IgD-negative memory B cell (primary cell): ENCODE measurements around the gene PHF13. TPM values are rescaled to one million over a fixed set of nuclear protein-coding genes. Genes with fewer than 3 reads are reported as not detected.
"Not testable (repeated sequence)": the region's sequence is repeated elsewhere in the genome, so short reads cannot be mapped to it uniquely, and the experiment has no call there.

Experiments
- H3K27ac Mint-ChIP-seq, 3 donors: one replicate each; pipeline ENCODE4 v1.8.0; 2020 to 2022; ENCODE audit warnings: mild to moderate bottlenecking in 3 of 3, mixed read lengths in 3 of 3, moderate library complexity in 1 of 3
- H3K27me3 Mint-ChIP-seq: one replicate; pipeline ENCODE4 v1.8.0; 2021; ENCODE audit warnings: mixed read lengths
- H3K36me3 Mint-ChIP-seq: one replicate; pipeline ENCODE4 v1.8.0; 2020; ENCODE audit warnings: mild to moderate bottlenecking, mixed read lengths
- H3K4me1 Mint-ChIP-seq, 3 donors: one replicate each; pipeline ENCODE4 v1.8.0; 2020 to 2022; ENCODE audit warnings: mixed read lengths in 3 of 3, mild to moderate bottlenecking in 1 of 3
- H3K4me3 Mint-ChIP-seq, 4 donors: one replicate each; pipeline ENCODE4 v1.8.0; 2020 to 2022; ENCODE audit warnings: mild to moderate bottlenecking in 4 of 4, mixed read lengths in 4 of 4, moderate library complexity in 3 of 4
- H3K9me3 Mint-ChIP-seq, 3 donors: one replicate each; pipeline ENCODE4 v1.8.0; 2020 to 2021; ENCODE audit warnings: mixed read lengths in 3 of 3, mild to moderate bottlenecking in 1 of 3
- polyA plus RNA-seq: library from polyadenylated mRNA; unstranded; fragments of 300-500 nt; fragmentation: Illumina TruSeq; gene quantifications from one replicate; pipeline ENCODE4 v1.2.3, GENCODE V29; 2021

The PHF13 gene
- polyA plus RNA-seq, 1 donor from 2014 or later: 5.3 TPM

DNA sequence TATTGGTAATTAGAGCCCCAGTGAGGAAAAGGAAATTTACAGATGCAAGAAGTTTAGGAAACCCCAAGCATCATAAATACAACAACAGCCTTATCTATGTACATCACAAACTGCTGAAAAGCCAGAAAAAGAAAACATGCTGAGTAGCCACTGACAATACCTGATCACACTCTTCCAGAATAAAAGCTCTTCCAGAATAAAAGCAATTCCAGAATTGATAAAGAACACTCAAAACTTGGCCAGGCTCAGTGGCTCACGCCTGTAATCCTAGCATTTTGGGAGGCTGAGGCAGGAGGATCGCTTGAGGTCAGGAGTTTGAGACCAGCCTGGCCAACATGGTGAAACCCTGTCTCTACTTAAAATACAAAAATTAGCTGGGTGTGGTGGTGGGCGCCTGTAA is 27.3 kb downstream of the PHF13 start:
- not testable (repeated sequence) for H3K9me3 Mint-ChIP-seq, H3K4me1 Mint-ChIP-seq, H3K36me3 Mint-ChIP-seq, H3K4me3 Mint-ChIP-seq, H3K27ac Mint-ChIP-seq, H3K27me3 Mint-ChIP-seq

DNA sequence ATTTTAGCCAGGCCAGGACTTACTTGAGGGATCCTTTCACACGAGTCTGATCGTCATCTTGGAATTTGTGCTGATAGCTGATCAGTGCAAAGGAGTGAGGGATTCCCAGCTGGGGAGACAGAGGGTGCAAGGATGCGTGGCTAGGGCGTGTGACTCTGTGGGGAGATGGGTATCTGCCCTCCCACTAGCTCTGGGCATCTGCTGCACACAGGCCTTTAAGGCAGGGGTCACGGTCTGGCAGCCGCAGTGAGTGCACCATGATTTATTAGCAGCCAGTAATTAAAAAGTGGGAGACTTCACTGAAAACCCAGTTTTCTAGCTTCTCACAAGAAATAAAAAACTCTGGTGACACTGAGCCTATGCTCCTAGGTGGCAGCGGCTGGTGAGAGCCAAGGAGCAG is 31.5 kb downstream of the PHF13 start:
- Mint-ChIP-seq H3K27ac (no peak overlapping the region), H3K9me3 (no peaks in the 10 kb centered on the region), H3K36me3 (peaks cover 3% of the 10 kb centered on the region), H3K27me3 (no peaks in the 10 kb centered on the region), H3K4me1 (peaks cover 3 to 4% (median 4%) of the 10 kb centered on the region in 3 donors), H3K4me3 (no peak overlapping the region)

DNA sequence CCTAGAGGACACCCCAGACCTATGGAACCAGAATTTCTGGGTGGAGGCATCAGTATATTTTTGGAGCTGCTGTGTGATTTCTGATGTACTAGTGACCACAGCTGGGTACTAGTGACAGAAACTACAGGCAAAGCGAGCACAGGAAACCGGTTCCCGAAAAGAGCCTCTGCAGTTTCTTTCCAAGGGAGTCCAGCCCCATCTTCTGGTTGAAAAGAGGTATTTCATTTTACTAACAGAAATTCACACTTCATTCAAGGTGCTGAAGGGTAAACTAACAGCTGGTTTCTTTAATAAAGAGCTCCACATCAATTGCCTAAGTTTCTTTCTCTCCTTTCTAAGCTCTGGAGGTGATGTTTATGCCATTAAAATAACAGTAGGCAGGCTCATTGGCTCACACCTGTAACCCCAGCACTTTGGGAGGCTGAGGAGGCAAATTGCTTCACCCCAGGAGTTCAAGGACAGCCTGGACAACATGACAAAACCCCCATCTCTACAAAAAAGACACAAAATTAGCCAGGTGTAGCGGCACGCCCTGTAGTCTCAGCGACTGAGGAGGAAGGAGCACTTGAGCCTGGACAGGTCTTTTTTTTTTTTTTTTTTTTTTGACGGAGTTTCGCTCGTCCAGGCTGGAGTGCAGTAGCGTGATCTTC is 33.1 kb downstream of the PHF13 start:
- no peak overlapping the region for H3K27ac Mint-ChIP-seq
- peaks cover 3 to 4% (median 4%) of the 10 kb centered on the region in 3 donors for H3K4me1 Mint-ChIP-seq
- H3K36me3 Mint-ChIP-seq: peaks cover 3% of the 10 kb centered on the region
- no peaks in the 10 kb centered on the region for H3K27me3 Mint-ChIP-seq
- no peaks in the 10 kb centered on the region for H3K9me3 Mint-ChIP-seq
- H3K4me3 Mint-ChIP-seq: no peak overlapping the region

DNA sequence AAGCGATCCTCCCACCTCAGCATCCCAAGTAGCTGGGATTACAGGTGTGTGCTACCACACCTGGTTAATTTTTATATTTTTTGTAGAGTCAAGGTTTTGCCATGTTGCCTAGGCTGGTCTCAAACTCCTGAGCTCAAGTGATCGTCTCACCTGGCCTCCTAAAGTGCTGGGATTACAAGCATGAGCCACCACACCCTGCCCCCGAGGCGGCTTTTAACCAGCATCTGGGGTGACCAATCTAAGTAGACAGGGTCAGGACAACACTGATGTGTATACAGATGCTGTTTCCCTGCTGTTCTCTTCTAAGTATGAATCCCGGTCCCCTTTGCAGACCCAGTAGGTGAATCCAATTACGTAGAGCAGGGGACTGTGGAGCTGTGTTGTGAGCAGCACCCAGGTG is 35.0 kb downstream of the PHF13 start:
- Mint-ChIP-seq H3K27me3 (no peaks in the 10 kb centered on the region), H3K36me3 (peaks cover 3% of the 10 kb centered on the region), H3K4me1 (peaks cover 3 to 4% (median 3%) of the 10 kb centered on the region in 3 donors), H3K9me3 (no peaks in the 10 kb centered on the region), H3K27ac (no peak overlapping the region), H3K4me3 (no peak overlapping the region)

DNA sequence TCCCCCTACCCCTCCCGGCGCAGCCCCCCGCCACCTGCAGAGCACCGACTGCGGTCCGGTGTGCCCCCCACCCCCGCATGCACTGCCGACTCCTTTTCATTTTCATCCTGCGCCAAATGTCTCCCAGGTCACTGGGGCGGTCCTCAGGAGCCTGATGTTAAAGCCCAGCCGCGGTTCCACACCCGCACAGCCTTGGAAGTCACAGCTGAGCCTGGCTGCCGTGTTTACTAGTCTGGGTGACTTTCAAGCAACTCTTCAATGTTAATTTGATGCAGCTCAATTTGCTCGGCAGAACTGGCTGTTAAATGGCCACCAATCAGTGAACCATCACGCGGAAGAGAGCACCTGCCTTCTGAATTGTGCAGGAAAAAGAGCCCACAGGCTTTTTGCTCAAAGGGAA is 38.4 kb downstream of the PHF13 start:
- Mint-ChIP-seq H3K4me1 (no peaks in the 10 kb centered on the region), H3K36me3 (peaks cover 5% of the 10 kb centered on the region), H3K27me3 (no peaks in the 10 kb centered on the region), H3K27ac (no peak overlapping the region), H3K9me3 (no peaks in the 10 kb centered on the region), H3K4me3 (no peak overlapping the region)

DNA sequence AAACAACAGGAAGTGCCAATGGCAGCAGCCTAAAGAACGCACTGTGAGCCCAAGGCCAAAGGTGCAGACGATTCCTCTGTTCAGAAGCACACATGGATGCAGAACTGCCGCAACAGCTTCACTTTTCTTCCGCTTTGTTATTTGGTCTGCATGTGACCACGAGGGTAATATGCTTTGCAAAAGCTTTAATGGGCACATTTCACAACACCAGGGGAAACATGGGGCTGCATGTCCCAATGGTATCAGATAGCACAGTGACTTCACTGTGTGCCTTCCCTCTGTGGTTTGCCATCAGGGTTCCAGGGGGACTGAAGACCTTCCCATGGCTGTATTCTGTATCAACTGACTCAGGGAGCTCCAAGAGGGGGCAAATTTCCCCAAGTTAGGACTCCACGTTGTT is 39.5 kb downstream of the PHF13 start:
- Mint-ChIP-seq H3K36me3 (peaks cover 5% of the 10 kb centered on the region), H3K4me1 (no peaks in the 10 kb centered on the region), H3K27me3 (no peaks in the 10 kb centered on the region), H3K9me3 (no peaks in the 10 kb centered on the region), H3K27ac (no peak overlapping the region), H3K4me3 (no peak overlapping the region)

DNA sequence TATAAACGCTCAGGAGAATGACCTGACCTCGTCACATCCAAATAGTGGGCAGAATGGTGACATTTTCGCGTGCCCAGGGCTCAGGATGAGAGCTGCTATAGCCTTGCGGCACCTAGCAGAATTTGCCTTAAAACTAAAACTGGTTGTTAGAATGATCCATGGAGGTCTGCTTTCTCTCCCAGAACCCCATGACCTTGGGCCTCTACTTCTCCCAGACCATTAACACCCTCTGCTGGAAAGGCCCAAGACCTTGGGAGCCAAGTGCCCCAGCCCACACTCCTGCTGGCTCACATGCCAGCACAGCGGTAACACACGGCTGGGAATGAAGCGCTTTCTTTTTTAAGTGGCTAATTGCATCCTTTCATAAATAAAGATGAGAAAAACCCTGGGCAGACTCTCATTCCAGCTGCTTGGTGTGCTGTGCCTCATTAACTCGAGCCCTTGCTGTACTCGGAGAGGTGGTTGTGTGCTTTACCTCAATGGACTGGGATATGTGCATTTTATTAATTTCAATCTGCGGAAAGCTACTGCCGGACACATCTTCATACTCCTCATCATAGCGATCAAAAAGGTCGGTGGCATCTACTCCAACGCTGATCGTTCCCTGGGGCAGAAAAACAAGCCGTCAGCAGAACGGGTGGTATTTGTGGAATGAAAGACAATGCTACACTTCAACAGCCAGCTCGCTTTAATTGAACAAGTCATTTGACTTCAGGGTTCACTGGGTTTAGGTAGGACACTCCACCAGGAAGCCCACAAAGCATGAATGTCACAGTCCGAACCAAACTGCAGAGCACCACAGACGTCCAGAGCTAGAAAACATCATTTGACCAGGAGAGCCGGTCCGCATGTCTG is 40.1 kb downstream of the PHF13 start:
- no peaks in the 10 kb centered on the region for H3K4me1 Mint-ChIP-seq
- H3K9me3 Mint-ChIP-seq: no peaks in the 10 kb centered on the region
- peaks cover 6% of the 10 kb centered on the region for H3K36me3 Mint-ChIP-seq
- H3K27me3 Mint-ChIP-seq: no peaks in the 10 kb centered on the region
- peak overlapping the region in 1 of 4 donors; percentile 60 for H3K4me3 Mint-ChIP-seq
- no peak overlapping the region for H3K27ac Mint-ChIP-seq

DNA sequence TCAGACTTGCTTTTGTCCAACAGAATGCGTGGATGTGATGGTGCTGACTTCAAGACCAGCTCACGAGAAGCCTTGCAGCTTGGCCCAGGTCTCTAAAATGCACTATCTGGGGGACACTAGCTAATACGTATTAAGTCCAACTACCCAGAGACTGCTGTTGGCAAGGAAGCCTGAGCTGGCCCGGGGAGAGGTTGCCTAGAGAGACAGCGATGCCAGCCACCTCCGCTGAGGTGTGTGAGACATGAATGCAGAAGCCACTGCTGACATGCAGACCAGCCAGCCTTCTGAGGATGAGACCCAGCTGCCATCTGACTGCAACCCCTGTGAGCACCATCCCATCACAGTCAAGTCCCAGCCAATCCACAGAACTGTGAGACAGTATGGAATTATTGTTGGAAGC is 43.6 kb downstream of the PHF13 start:
- Mint-ChIP-seq H3K36me3 (peaks cover 6% of the 10 kb centered on the region), H3K27ac (no peak overlapping the region), H3K4me3 (no peak overlapping the region), H3K4me1 (peaks cover 0 to 4% (median 0%) of the 10 kb centered on the region in 3 donors), H3K9me3 (no peaks in the 10 kb centered on the region), H3K27me3 (no peaks in the 10 kb centered on the region)

DNA sequence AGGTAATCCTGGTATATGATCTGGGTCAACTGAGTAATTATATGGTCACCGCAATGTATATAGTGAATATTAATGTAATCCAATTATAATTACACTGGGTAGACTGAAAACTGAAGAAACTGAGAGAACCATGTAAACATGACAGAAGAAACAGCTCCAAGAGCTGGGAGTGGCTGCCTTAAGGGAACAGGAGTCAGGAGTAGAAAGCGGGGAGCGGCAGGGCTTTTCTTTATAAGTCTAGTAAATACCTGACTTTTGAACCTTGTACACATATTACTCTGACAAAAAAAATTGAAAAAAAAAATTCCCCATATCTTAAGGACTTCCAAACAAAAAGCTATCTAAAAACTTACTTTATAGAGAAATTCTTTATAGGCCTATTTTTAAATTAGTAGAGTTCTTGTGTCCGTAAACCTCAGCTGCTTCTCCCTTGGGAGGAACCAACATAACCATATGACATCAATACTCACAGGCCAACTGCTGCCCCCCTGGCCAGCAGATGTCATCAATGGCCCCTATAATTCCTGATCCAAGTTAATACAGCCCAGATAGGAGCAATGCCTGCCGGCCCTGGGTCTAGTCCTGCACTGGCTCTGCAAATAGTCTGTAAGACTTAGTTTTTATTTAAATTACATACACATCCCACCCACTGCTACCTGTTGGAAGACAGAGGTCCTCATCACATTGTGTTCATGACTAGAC is 45.0 kb downstream of the PHF13 start:
- Mint-ChIP-seq H3K9me3 (no peaks in the 10 kb centered on the region), H3K4me1 (peaks cover 0 to 4% (median 0%) of the 10 kb centered on the region in 3 donors), H3K4me3 (no peak overlapping the region), H3K27ac (peak overlapping the region in 1 of 3 donors; percentile 43), H3K27me3 (no peaks in the 10 kb centered on the region), H3K36me3 (peaks cover 4% of the 10 kb centered on the region)

DNA sequence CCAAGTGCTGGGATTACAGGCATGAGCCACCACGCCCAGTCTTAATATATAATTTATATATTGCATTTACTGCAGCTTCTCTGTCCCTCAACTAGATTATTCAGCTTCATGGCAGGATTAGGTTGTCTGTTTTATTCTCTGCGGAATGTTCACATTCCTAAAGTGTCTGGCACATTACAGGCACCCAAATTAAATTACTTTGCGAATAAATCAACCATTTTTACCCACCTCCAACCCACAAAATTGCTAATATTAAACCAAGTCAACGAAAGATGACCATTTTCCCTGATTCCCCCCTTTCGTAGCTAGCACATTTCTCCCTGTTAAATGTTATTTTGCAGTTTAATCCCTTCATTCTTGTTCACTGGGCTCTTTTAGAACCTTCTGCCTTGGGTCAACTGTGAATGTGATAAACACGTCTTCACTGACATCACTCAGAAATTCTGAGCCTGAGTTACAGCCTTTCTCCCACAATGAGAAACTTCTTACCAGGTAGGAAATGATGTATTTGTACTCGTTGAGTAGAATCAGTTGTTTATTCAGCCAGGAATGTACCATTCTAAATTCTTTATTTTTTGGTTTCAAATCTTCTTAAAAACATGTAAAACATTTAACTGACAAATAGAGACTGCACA is 47.0 kb downstream of the PHF13 start:
- peaks cover 4% of the 10 kb centered on the region for H3K36me3 Mint-ChIP-seq
- no peak overlapping the region for H3K27ac Mint-ChIP-seq
- H3K4me1 Mint-ChIP-seq: peaks cover 0 to 4% (median 0%) of the 10 kb centered on the region in 3 donors
- no peaks in the 10 kb centered on the region for H3K27me3 Mint-ChIP-seq
- H3K4me3 Mint-ChIP-seq: no peak overlapping the region
- H3K9me3 Mint-ChIP-seq: no peaks in the 10 kb centered on the region

DNA sequence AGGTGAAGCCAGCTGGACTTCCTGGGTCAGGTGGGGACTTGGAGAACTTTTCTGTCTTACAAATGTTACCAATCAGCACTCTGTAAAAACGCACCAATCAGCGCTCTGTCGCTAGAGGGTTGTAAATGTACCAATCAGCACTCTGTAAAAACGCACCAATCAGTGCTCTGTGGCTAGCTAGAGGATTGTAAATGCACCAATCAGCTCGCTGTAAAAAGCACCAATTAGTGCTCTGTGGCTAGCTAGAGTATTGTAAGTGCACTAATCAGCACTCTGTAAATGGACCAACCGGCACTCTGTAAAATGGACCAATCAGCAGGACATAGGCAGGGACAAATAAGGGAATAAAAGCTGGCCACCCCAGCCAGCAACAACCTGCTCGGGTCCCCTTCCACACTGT is 48.9 kb downstream of the PHF13 start:
- H3K9me3 Mint-ChIP-seq, H3K4me1 Mint-ChIP-seq, H3K36me3 Mint-ChIP-seq, H3K27me3 Mint-ChIP-seq, H3K4me3 Mint-ChIP-seq: not testable (repeated sequence)
- peak overlapping the region in 1 of 3 donors; percentile 46 for H3K27ac Mint-ChIP-seq

DNA sequence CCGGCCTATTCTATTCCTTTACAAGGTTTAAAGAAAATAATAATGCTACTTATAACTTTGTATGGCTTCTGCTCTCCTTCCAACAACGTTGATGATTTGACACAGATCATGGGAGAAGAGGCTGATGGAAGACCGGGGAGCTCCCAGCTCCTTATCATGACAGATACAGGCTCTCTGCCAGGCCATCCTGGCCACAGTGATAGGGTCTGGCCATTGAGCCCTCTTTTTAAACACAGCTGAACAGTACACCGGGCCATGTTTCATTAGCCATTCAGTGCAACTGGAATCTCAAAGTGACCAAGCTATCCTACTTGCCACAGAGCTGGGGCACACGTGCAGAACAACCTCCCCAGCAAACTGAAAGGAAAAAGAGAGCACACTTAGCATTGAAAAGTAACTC is 53.2 kb downstream of the PHF13 start:
- peaks cover 4% of the 10 kb centered on the region for H3K36me3 Mint-ChIP-seq

DNA sequence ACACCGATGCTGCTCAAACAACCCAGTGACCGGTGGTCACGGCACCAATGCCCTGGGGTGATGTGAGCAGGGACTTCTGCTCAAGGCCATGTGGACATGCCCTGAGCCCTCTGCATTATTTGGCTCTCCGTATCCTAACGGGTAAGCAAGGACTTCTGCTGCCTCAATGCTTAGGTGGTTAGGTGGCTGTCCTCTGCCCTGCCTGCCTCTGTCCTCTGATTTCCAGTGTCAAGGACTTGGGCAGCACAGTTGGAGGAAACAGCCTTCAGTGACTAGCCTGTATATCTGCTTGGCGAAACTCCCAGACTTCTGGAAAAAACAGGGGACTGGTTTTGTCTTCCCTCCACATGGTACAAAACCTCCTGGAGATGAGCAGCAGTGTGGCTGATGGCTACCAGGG is 53.6 kb downstream of the PHF13 start:
- H3K27ac Mint-ChIP-seq: peak overlapping the region in 1 of 3 donors; percentile 21

More for the DNA sequence above, 53.2 kb downstream of the PHF13 start:
- Mint-ChIP-seq H3K27me3 (no peaks in the 10 kb centered on the region), H3K4me3 (no peak overlapping the region), H3K4me1 (no peaks in the 10 kb centered on the region), H3K27ac (no peak overlapping the region), H3K9me3 (no peaks in the 10 kb centered on the region)

DNA sequence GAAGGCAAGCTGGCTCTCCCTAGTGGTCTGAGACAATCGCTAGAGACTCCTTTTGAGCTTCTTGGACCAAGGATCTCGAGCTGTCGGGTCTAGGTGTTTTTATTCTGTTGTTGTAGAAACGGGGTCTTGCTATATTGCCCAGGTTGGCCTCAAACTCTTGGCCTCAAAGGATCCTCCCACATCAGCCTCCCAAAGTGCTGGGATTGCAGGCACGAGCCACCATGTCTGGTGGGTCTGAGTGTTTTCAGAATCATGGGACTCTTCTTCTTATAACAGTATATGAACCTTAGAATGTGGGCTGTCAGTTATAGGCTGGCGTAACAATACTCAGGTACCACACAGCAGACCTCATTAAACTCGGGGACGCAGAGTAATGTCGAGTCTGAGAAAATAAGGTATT is 55.0 kb downstream of the PHF13 start:
- Mint-ChIP-seq H3K9me3 (no peaks in the 10 kb centered on the region), H3K36me3 (peaks cover 4% of the 10 kb centered on the region), H3K4me3 (no peak overlapping the region), H3K4me1 (no peaks in the 10 kb centered on the region), H3K27ac (no peak overlapping the region), H3K27me3 (no peaks in the 10 kb centered on the region)

More for the DNA sequence above, 53.6 kb downstream of the PHF13 start:
- Mint-ChIP-seq H3K36me3 (peaks cover 4% of the 10 kb centered on the region), H3K9me3 (no peaks in the 10 kb centered on the region), H3K27me3 (no peaks in the 10 kb centered on the region), H3K4me1 (no peaks in the 10 kb centered on the region), H3K4me3 (no peak overlapping the region)

DNA sequence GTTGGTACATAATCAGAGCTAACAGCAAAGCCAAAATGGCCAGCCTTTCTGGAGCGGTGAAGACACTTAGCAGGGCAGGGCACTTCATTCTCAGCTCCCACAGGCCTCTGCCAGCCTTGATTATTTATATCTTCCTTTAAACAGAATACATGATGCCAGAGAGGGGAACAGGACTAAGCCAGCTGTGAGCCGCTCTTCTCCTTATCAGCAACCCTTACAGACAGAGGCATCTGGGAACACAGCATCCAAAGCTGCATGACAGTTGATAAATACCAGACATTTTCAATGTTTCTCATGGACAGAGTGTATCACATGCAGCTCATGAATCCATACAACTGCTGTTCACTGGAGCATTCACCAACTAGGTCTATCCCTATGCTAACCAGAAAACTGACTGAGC is 59.0 kb downstream of the PHF13 start:
- no peaks in the 10 kb centered on the region for H3K27me3 Mint-ChIP-seq
- no peak overlapping the region for H3K27ac Mint-ChIP-seq
- H3K4me1 Mint-ChIP-seq: no peaks in the 10 kb centered on the region
- H3K36me3 Mint-ChIP-seq: peaks cover 3% of the 10 kb centered on the region
- no peaks in the 10 kb centered on the region for H3K9me3 Mint-ChIP-seq
- H3K4me3 Mint-ChIP-seq: no peak overlapping the region
